ENCODE data around the gene INO80E.
A peak's percentile ranks its signal among the peaks of the same experiment; 100 is the strongest.
"Not testable (repeated sequence)": the region's sequence is repeated elsewhere in the genome, so short reads cannot be mapped to it uniquely, and the experiment has no call there.

INO80E gene

DNA sequence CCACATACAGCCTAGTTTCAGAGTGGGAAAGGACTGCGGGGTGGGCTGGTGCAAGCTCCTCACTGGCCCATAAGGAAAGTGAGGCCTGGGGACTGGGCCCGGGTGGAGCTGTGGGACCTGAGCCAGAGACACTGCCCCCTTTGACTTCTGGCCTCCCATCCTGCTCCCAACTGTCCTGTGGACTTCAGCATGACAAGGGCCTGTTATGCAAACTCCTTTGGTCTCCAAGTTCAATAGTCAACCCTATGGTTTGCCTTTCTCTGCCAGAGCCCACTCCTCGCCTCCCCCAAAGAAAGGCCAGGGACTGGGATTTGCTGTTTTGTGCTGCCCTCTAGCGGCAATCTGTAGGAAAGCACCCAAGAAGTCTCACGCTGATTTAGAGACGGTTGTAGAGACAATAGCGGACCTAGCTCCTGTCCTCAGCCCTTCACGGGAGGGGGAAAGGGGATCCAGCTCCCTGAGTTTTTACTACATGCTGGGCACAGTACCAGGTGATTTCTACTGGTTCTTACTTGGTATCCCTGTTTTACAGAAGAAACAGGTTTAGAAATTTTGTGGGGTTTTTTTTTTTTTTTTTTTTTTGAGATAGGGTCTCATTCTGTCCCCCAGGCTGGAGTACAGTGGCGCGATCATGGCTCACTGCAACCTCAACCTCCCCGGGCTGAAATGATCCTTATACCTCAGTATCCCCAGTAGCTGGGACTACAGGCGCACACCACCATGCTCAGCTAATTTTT is 36.2 kb downstream of the INO80E start:
- DNase-seq = peak; percentile 71
- ATAC-seq = peak; percentile 59

GRCh38 chr16:30033270-30033669 is 37.2 kb downstream of the INO80E start:
- DNase-seq (no peak), ATAC-seq (no peak)

GRCh38 chr16:30040221-30040620 is 44.2 kb downstream of the INO80E start:
- ATAC-seq (no peak), DNase-seq (no peak)

DNA sequence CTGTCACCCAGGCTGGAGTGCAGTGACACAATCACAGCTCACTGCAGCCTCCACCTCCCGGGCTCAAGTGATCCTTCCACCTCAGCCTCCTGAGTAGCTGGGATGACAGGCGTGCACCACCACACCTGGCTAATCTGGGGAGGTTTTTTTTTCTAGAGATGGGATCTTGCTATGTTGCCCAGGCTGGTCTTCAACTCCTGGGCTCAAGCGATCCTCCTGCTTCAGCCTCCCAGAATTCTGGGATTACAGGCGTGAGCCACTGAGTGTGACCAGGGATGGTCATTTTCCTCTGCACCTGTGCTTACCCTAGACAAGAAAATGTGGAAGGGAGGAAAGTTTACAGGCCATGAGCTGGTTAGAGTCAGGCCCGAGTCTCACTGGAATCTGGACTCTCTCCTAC is 44.6 kb downstream of the INO80E start:
- not testable (repeated sequence) for ATAC-seq, DNase-seq

DNA sequence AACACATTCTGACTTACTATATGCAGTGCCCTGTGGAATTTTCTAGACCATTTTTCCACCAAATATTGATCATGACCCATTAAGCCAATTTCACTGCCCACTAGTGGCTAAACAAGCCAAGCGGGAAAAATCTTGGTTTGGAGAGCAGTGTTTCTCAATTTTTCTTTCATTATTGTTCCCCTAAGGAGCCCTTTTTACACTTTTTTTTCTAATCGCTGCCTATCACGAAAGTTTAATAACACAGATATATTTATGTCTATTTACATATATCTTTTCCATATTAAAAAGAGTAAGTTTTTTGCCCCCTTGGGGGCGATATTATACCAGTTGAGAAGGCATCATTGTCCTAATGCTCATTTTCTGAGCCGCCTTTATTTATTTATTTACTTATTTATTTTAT is 45.8 kb downstream of the INO80E start:
- no peak for ATAC-seq

DNA sequence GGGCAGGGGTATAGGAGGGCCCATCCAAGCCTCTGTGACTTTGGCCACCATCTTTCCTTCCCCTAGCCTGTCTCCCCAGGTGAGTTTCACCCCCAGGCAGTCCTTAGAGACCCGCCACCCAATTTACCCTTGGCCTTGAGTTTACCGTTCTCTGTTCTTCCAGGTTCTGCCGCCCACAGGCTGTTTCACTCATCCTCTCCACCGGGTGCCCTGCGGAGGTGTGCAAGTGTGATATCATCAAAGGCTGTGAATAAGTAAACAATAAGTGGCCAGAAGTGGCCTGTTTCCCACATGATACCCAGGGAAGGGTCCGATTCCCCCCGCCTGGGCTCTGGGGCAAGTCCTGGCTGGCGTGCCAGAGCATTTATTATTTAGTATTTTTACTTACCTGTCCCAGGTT is 50.1 kb downstream of the INO80E start:
- ATAC-seq (no peak), DNase-seq (no peak)

More for the DNA sequence above, 45.8 kb downstream of the INO80E start:
- DNase-seq = no peak

DNA sequence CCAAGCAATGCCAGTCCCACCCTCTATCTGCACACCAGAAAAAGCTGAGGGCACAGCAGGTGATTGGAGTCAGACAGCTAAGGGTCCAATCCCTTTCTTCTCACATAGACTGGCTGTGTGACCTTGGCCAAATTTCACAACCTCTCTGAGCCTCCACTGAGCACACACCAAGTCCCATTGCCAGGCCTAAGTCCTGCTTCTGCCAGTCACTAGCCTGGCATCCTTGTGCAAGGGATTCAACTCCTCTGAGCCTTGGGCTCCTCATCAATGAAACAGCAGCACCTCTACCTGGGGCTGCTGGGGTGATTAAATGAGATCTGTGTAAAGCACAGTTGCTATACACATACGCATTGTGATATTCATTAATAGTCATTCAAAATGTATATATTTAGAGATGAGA is 50.5 kb downstream of the INO80E start:
- no peak for ATAC-seq

DNA sequence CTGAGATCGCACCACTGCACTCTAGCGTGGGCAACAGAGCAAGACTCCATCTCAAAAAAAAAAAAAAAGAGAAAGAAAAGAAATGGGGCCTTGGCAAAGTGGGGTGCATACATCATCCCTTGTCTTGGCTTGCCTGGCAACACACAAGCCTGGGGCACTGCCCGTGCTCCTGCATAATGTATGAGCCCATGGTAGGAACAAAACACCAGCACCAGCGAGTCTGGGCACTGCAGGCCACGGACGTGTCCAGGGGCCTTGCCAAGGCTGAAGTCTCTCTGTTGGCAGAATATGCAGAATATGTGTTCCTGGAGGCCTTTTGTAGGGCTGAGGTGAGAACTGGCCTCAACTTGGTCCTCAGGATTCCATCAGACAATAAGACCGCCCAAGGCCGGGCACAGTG is 53.8 kb downstream of the INO80E start:
- no peak for ATAC-seq
- DNase-seq = no peak

More for the DNA sequence above, 50.5 kb downstream of the INO80E start:
- DNase-seq = no peak

DNA sequence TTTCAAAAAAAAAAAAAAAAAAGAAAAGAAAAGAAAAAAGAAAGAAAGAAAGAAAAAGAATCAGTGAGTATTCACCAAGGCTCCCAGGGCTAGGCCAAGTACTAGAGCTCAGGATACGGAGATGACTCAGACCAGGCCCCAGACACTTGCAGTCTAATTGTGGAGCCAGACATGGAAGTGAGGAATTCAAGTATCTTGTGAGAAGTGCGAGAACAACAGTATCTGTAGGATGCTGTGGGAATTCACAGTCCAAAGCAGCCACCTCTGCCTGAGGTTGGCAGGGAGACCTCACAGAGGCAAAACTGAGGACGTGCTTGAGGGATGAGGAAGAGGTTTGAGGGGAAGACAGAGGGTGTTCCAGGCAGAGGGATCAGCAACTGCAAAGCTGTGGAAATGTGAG is 55.5 kb downstream of the INO80E start:
- no peak for DNase-seq
- no peak for ATAC-seq

DNA sequence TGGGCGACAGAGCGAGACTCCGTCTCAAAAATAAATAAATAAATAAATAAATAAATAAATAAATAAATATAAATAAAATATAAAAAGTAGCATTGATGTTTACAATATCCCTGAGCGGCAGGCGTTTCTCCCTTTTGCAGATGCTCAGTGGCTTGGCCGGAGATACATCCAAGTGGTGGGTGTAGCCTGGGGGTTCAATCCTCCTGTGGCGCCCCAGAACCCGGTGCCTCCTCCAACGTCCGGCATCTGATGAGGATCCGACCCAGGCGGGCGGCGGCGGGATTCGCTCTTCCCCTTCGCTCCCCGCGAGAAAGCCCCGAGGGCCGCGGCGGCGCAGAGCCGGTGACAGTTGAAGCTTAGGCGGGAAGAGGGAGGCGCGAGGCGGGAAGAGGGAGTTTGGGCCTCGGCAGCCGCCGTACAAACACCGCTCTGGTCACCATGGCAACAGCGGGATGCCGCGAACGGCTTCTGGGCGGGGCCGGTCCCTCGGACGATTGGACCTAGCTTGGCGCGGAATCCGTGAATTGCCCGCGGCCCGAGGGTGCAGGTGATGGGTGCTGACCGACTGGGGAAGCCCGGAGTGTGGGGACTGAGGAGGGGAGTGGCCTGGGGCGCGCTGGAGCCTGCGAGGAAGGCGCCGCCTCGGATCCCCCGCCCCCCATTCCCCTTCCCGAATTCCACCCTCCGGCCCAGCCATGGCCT is 56.8 kb downstream of the INO80E start:
- peak; percentile 97 for DNase-seq

GRCh38 chr16:30053376-30054015 is 57.5 kb downstream of the INO80E start:
- ATAC-seq = peak; percentile 33
- DNase-seq = no peak

More for the DNA sequence above, 56.8 kb downstream of the INO80E start:
- ATAC-seq = peak; percentile 79

DNA sequence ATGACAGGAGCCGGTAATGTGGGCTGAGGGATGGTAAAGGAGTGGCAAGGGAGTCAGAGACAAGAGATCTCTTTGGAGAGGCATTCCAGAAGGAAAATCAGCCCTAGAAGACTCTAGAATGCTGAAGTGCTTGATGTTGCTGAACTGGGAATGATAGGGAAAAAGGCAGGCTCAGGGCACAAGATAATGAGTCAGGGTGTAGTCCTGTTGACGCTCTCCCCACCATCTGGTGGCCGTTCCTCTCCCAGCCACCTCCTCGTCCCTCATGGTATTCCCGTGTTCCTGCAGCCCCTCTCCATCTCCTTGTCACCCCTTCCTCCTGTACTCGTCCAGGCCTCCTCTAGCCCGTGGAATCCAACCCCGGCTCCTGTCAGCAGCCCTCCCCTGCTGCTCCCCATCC is 58.4 kb downstream of the INO80E start:
- no peak for ATAC-seq
- DNase-seq = no peak

DNA sequence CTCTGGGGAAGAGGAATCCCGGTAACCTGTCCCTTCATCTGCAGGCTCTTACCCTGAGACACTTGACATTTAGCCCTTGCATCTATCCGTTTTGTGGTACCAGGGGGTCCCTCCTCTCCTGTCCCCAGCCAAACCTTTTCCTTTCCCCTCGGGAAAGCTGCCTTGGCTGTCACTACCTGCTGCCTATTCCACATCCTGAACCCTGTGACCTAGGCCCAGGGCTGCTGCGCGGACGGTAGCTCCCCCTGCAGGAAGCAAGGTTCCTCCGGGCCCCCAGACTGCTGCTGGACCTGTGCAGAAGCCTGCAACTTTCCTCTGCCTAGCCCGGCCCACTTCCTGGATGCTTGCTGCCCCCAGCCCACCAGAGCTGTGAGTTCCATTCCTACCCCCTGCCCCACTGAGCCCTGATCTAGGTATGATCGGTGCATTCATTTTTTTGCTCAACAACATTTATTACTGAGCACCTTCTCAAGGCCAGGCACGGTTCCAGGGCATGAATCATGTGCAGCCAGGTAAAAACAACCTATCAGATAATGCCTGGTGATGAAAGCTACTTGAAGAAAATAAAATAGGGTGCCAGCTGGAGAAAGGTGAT is 59.0 kb downstream of the INO80E start:
- DNase-seq = peak; percentile 76

More for the DNA sequence above, 59.0 kb downstream of the INO80E start:
- ATAC-seq = peak; percentile 74

Measured in stimulated activated naive CD8-positive, alpha-beta T cell treated with anti-CD3 and anti-CD28 coated beads, Interleukin-15, Interleukin-2, amounts not matched to agents 100 U/mL and 50 U/mL, for 24 hours (primary cell).